GM12864 (cell line): ENCODE results near the gene DKK1.

Experiments
- DNase-seq: peaks from one replicate; pipeline ENCODE4 v3.0.0-alpha.2; 2011; ENCODE audit warnings: low read depth
- H3K4me3 ChIP-seq: 2 replicates; pipeline ENCODE4 v1.5.1; 2011; ENCODE audit warnings: mild to moderate bottlenecking, low read depth, low read length, control low read depth
- CTCF ChIP-seq: IDR thresholded peaks from 2 replicates; pipeline ENCODE4 v1.5.1; 2011; ENCODE audit warnings: low read depth, mild to moderate bottlenecking, moderate library complexity, low read length, control low read depth, inconsistent platforms; ENCODE audit errors: missing control alignments

Gene DKK1

GRCh38 chr10:52331638-52332364, 17.7 kb downstream of the DKK1 start:
- no peak overlapping the region for H3K4me3 ChIP-seq
- TF ChIP-seq CTCF, result no peak
- DNase-seq, result no peak

DNA sequence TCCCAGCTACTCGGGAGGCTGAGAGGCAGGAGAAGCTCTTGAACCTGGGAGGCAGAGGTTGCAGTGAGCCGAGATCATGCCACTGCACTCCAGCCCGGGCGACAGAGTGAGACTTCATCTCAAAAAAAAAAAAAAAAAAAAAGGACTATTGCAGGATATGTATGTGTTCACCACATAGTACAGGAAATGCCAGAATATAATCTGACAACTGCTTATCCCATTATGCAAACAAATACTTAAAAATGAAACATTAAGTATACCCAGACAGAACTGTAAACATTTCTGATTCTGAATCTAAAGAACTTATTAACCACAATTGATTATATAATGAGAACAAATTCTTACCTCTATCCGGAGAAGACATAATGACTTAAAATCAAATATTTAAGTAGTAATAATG, 18.7 kb downstream of the DKK1 start:
- TF ChIP-seq CTCF, result no peak
- no peak for DNase-seq

GRCh38 chr10:52334595-52334994, 20.5 kb downstream of the DKK1 start:
- no peak for TF ChIP-seq CTCF
- no peak overlapping the region for H3K4me3 ChIP-seq
- no peak for DNase-seq

More for the DNA sequence above, 18.7 kb downstream of the DKK1 start:
- no peak overlapping the region for H3K4me3 ChIP-seq

DNA sequence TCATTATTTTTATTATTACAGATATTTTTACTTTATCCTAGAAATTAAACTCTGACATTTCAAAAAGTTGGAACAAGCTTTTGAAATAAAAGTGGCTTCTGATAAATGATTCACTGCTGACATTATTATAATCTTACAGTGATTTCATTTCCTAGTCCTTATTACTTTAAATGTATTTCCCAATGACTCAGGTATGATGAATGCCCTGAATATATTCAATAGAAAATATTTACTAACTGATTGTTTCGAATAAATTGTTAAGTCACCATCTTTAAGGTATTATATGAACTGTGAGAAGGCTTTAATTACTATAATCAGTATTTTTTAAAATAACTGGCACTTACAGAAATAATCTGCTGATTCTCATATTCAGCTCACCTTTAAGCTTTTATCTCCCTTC, 21.6 kb downstream of the DKK1 start:
- H3K4me3 ChIP-seq, result no peak overlapping the region
- no peak for DNase-seq
- no peak for TF ChIP-seq CTCF

DNA sequence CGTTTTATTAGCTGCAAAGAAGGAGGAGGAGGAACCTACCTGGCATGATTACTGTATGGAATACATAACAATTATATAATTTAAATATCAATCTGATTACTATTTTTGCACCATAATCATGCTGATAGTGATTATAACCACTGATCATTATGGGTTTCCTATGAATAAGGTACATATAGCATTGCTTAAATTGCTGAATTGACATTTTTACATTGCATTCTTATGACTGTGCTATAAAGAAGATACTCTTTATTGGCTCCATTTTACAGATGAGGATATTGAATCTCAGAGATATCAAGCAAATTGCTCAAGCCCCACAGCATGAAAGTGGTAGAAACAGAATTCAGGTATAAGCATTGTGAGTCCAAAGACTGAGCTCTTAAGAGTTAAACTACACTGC, 23.1 kb downstream of the DKK1 start:
- DNase-seq, result no peak
- TF ChIP-seq CTCF, result no peak
- H3K4me3 ChIP-seq, result no peak overlapping the region

DNA sequence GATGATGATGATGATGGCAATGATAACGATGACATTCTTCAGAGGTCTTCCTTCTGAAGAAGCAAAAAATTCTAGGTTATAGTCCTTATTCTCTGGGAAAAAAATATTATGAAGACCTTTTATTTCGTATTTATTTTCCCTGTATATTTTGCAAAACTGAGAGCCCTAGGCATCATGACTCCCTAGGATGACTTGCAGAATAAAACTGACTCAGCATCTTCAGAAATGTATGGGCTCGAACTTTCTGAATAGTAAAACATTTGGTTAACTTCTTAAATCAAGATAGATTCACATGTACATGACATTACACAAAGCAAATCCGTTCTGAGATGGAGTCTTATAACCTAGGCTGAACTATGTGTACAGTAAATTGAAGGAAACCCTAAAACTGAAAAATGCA, 29.4 kb downstream of the DKK1 start:
- TF ChIP-seq CTCF, result no peak
- no peak for DNase-seq
- H3K4me3 ChIP-seq, result no peak overlapping the region

- no peak overlapping the region for H3K4me3 ChIP-seq
- DNase-seq, result no peak
- peak; percentile 6 for TF ChIP-seq CTCF
Measured at GRCh38 chr10:52346394-52347326, 32.6 kb downstream of the DKK1 start.
